Activated naive CD8-positive, alpha-beta T cell treated with anti-CD3 and anti-CD28 coated beads, Interleukin-2, amount 50 U/mL, for 24 hours (primary cell): ENCODE measurements around the gene GLS2.
"Not testable (repeated sequence)": the region's sequence is repeated elsewhere in the genome, so short reads cannot be mapped to it uniquely, and the experiment has no call there.

Source experiments
- ATAC-seq: fragments of 150-1000 bp; cut with Tn5 transposase; one replicate; pipeline ENCODE4 v1.10.0; 2021
- DNase-seq: peaks from one replicate; pipeline ENCODE4 v3.0.0; 2021
- H3K27ac Mint-ChIP-seq: one replicate; pipeline ENCODE4 v1.8.0; 2021; ENCODE audit warnings: mild to moderate bottlenecking, mixed read lengths
- H3K27me3 Mint-ChIP-seq: one replicate; pipeline ENCODE4 v1.8.0; 2021; ENCODE audit warnings: mixed read lengths
- H3K36me3 Mint-ChIP-seq: one replicate; pipeline ENCODE4 v1.8.0; 2021; ENCODE audit warnings: low read depth, mixed read lengths
- H3K4me1 Mint-ChIP-seq: one replicate; pipeline ENCODE4 v1.8.0; 2021; ENCODE audit warnings: mixed read lengths
- H3K4me3 Mint-ChIP-seq: one replicate; pipeline ENCODE4 v1.8.0; 2021; ENCODE audit warnings: mild to moderate bottlenecking, moderate library complexity, mixed read lengths
- H3K9me3 Mint-ChIP-seq: one replicate; pipeline ENCODE4 v1.8.0; 2021; ENCODE audit warnings: mixed read lengths

The GLS2 gene

DNA sequence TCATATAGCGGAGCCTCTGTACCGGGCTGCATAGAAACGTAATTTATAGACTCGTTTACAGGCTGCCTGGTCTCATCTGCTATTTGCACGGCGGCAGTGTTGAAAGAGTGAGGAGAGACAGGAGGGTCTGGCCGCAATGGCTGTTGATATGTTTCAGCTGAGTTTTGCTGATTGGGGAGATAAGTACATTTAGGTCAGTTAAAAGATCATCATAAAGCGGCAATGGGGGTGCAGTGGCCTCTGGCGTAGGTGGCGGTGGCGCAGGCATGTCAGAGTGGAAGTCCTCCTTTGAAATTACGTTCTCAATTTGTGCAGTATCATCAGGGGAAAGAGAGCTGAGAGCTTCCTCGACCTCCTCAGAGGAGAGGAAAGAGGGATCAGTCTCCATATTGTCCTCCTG lies 11.9 kb upstream of the GLS2 start:
- H3K9me3 Mint-ChIP-seq, H3K4me3 Mint-ChIP-seq, H3K36me3 Mint-ChIP-seq, H3K4me1 Mint-ChIP-seq, H3K27ac Mint-ChIP-seq, ATAC-seq, DNase-seq: not testable (repeated sequence)
- H3K27me3 Mint-ChIP-seq, result peaks cover 11% of the 10 kb centered on the region

DNA sequence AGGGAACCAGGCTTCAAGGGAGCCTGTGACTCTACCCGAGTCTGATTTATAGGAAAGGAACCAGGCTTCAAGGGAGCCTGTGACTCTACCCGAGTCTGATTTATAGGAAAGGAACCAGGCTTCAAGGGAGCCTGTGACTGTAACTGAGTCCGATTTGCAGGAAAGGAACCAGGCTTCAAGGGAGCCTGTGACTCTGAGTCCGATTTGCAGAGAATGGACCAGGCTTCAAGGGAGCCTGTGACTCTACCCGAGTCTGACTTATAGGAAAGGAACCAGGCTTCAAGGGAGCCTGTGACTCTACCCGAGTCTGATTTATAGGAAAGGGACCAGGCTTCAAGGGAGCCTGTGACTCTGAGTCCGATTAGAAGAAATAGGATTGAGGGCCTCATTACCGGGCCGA lies 11.5 kb upstream of the GLS2 start:
- not testable (repeated sequence) for ATAC-seq, H3K27ac Mint-ChIP-seq, H3K36me3 Mint-ChIP-seq, H3K4me1 Mint-ChIP-seq, H3K27me3 Mint-ChIP-seq, H3K4me3 Mint-ChIP-seq, DNase-seq, H3K9me3 Mint-ChIP-seq

DNA sequence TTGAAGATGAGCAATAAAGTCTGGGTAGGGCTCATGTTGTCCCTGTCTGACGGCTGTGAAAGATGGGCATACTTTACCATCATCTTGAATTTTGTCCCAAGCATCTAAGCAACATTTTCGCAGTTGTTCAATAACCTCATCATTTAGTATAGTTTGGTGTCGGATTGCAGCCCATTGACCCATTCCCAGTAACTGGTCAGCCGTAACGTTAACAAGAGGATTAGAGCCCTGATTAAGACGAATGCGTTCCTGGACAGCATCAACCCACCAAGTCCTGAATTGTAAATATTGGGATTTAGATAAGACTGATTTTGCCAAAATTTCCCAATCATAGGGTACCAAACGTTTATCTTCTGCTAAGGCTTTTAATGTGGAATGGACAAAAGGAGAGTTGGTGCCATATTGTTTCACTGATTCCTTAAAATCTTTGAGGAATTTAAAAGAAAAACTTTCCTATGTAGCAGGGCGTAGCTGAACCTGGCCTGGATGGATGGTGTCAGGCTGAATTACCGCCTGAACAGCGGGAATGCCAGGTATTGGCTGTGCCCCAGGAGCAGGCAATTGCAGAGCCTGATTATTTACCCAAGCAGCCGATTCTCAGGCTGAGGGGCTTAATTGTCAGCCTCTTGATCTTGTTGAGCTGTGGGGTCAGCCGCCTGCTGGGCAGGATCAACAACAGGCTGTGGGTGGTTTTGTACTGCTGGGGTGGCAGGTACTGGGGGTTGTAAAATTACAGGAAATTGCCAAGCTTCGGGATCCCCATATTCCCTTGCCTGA lies 10.4 kb upstream of the GLS2 start:
- ATAC-seq, H3K4me1 Mint-ChIP-seq, DNase-seq, H3K9me3 Mint-ChIP-seq, H3K4me3 Mint-ChIP-seq, H3K36me3 Mint-ChIP-seq, H3K27ac Mint-ChIP-seq: not testable (repeated sequence)
- peaks cover 12% of the 10 kb centered on the region for H3K27me3 Mint-ChIP-seq

DNA sequence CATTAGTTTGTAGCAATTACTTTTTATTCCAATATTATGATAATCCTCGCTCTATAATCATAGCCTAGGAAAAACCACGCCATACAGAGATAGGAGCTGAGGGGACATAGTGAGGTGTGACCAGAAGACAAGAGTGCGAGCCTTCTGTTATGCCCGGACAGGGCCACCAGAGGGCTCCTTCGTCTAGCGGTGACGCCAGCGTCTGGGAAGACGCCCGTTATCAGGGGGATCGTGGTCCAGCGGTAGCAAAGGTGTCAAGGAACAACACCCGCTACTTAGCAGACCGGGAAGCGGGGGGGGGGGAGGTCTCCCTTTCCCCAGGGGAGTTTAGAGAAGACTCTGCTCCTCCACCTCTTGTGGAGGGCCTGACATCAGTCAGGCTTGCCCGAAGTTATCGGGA lies 8.7 kb upstream of the GLS2 start:
- H3K27me3 Mint-ChIP-seq, result peaks cover 16% of the 10 kb centered on the region

DNA sequence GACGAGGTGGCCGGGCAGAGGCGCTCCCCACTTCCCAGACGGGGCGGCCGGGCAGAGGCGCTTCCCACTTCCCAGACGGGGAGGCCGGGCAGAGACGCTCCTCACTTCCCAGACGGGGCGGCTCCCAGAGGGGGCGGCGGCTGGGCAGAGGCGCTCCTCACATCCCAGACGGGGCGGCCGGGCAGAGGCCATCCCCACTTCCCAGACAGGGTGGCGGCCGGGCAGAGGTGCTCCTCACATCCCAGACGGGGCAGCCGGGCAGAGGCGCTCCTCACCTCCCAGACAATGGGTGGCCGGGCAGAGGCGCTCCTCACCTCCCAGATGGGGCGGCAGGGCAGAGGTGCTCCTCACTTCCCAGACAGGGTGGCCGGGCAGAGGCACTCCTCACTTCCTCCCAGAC lies 6.5 kb upstream of the GLS2 start:
- ATAC-seq, H3K27ac Mint-ChIP-seq, DNase-seq, H3K4me3 Mint-ChIP-seq, H3K36me3 Mint-ChIP-seq, H3K4me1 Mint-ChIP-seq, H3K9me3 Mint-ChIP-seq: not testable (repeated sequence)
- peaks cover 30% of the 10 kb centered on the region for H3K27me3 Mint-ChIP-seq

More for the DNA sequence above, 8.7 kb upstream of the GLS2 start:
- H3K27ac Mint-ChIP-seq, H3K4me3 Mint-ChIP-seq, H3K9me3 Mint-ChIP-seq, H3K4me1 Mint-ChIP-seq, H3K36me3 Mint-ChIP-seq, ATAC-seq: not testable (repeated sequence)
- peak; percentile 57 for DNase-seq

DNA sequence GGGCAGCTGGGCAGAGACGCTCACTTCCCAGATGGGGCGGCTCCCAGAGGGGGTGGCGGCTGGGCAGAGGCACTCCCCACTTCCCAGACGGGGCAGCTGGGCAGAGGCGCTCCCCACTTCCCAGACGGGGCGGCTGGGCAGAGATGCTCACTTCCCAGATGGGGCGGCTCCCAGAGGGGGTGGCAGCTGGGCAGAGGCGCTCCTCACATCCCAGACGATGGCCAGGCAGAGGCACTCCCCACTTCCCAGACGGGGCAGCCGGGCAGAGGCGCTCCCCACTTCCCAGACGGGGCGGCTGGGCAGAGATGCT lies 6.1 kb upstream of the GLS2 start:
- H3K4me1 Mint-ChIP-seq, H3K27ac Mint-ChIP-seq, H3K36me3 Mint-ChIP-seq, H3K4me3 Mint-ChIP-seq, DNase-seq, H3K9me3 Mint-ChIP-seq, ATAC-seq: not testable (repeated sequence)
- H3K27me3 Mint-ChIP-seq, result peaks cover 33% of the 10 kb centered on the region

DNA sequence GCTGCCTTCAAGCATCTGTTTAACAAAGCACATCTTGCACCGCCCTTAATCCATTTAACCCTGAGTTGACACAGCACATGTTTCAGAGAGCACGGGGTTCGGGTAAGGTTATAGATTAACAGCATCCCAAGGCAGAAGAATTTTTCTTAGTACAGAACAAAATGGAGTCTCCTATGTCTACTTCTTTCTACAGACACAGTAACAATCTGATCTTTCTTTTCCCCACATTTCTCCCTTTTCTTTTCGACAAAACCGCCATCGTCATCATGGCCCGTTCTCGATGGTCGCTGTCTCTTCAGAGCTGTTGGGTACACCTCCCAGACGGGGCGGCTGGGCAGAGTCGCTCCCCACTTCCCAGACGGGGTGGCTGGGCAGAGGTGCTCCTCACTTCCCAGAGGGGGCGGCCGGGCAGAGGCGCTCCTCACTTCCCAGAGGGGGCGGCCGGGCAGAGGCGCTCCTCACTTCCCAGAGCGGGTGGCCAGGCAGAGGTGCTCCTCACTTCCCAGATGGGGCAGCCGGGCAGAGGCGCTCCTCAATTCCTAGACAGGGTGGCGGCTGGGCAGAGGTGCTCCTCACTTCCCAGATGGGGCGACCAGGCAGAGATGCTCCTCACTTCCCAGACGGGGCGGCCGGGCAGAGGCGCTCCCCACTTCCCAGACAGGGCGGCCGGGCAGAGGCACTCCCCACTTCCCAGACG lies 5.6 kb upstream of the GLS2 start:
- peaks cover 38% of the 10 kb centered on the region for H3K27me3 Mint-ChIP-seq
- ATAC-seq, H3K36me3 Mint-ChIP-seq, H3K4me1 Mint-ChIP-seq, DNase-seq, H3K4me3 Mint-ChIP-seq, H3K9me3 Mint-ChIP-seq, H3K27ac Mint-ChIP-seq: not testable (repeated sequence)

DNA sequence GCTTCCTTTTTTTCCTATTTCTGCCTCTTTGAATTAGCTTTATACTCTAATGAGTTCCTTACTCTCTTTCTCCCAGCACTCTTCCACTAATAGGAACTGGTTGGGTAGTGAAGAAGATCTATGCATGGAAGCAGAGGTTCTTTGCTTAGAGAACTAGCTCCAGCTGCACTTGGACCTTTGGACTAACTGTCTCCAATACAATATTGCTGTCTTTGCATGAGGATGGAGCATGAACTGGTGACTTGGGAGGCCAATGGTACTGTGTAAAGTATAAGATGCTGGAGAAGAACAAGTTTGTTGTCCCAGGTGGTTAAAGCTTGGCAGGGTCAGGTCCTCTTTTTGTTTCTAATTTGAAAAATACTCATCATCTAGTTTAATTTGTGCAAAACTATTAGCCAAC lies 2.4 kb upstream of the GLS2 start:
- DNase-seq (no peak), ATAC-seq (no peak)
- Mint-ChIP-seq H3K36me3 (peaks cover 3% of the 10 kb centered on the region), H3K4me1 (peaks cover 18% of the 10 kb centered on the region), H3K9me3 (no peaks in the 10 kb centered on the region), H3K27ac (no peak overlapping the region), H3K4me3 (no peak overlapping the region), H3K27me3 (peaks cover 45% of the 10 kb centered on the region)

DNA sequence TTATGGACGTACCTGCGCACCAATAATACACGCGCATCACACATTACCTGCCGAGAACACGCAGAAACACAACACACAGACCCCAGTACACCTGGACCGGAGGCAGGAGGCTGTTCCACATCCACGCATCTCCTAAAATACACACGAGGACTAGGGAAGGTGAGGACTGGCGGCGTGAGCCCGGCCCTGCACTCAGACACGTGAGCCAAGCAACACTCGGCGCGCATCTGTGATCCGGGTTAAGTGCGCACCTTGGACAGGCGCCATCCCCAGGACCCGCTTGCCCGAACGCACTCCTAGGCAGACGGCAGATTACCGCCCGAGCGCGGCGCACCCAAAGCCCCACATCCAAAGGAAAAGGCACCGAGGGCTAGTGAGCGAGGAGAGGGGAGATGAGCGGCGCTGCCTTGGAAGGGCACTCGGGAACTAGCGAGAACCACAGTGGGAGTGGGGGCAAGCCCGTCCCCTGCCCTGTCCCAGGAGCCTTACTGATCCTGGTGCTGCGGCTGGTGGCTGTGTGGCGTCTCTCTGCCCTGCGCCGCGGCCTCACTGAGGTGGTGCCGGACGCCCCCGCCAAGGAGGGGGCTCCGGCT lies 417 bp downstream of the GLS2 start:
- peaks cover 3% of the 10 kb centered on the region for H3K36me3 Mint-ChIP-seq
- ATAC-seq, result peak; percentile 36
- H3K27me3 Mint-ChIP-seq, result peaks cover 40% of the 10 kb centered on the region

DNA sequence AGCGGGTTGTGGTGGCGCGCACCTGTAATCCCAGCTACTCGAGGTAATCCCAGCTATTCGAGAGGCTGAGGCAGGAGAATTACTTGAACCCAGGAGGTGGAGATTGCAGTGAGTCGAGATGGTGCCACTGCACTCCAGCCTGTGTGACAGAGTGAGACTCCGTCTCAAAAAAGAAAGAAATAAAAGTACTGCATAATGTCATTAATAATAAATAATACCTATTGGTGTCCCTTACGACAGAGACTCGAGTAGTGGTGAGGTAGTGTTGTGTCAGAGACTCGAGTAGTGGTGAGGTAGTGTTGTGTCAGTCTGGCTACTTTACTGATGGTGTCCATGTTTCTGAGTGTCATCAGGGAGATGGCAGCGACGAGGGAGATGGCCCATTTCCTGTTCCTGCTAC lies 1.3 kb downstream of the GLS2 start:
- Mint-ChIP-seq H3K4me3 (no peak overlapping the region), H3K4me1 (peaks cover 18% of the 10 kb centered on the region), H3K27me3 (peaks cover 37% of the 10 kb centered on the region), H3K36me3 (peaks cover 3% of the 10 kb centered on the region), H3K9me3 (no peaks in the 10 kb centered on the region), H3K27ac (no peak overlapping the region)
- no peak for DNase-seq
- ATAC-seq, result no peak

More for the DNA sequence above, 417 bp downstream of the GLS2 start:
- peak; percentile 33 for DNase-seq
- peak overlapping the region; percentile 78 for H3K4me3 Mint-ChIP-seq
- H3K27ac Mint-ChIP-seq, result peak overlapping the region; percentile 60
- H3K4me1 Mint-ChIP-seq, result peaks cover 18% of the 10 kb centered on the region
- no peaks in the 10 kb centered on the region for H3K9me3 Mint-ChIP-seq

DNA sequence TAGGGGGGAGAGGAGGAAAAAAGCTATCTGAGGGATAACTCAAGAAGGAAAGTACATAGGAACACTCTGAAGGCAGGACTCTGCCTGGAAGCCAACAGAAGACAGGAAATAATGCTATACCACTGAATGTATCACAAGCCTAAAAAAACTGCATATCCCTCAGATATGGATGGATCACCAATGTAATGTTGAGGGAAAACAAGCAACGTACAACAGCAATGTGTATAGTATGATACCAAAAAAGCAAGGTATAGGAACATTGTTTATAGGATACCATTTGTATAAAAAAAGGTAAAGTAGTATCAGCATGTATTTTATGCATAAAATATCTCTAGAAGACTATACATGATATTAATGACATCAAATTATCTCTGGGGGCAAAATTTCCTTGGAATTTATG lies 3.4 kb downstream of the GLS2 start:
- H3K9me3 Mint-ChIP-seq, result no peaks in the 10 kb centered on the region
- ATAC-seq, result no peak
- peaks cover 4% of the 10 kb centered on the region for H3K36me3 Mint-ChIP-seq
- H3K27me3 Mint-ChIP-seq, result peaks cover 20% of the 10 kb centered on the region
- no peak overlapping the region for H3K27ac Mint-ChIP-seq
- H3K4me1 Mint-ChIP-seq, result peaks cover 28% of the 10 kb centered on the region
- no peak for DNase-seq
- no peak overlapping the region for H3K4me3 Mint-ChIP-seq

DNA sequence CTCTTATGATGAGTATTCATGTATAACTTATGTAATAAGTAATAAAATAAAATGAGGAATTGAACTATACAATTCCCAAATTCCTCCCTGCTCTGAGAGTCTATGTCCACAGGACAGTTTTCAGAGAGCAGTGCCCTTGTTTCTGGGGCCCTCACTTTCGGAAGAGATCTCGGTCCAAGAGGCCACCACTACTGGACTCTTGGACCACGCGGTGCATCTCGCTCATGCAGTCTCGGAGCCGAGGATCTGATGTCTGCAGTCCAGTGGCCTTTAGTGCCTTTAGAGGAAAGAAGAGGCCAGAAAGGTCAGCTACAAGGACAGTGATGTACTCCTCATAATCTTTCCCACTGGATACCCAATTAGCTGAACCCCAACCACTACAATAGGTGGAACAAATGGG lies 8.3 kb downstream of the GLS2 start:
- H3K9me3 Mint-ChIP-seq, result no peaks in the 10 kb centered on the region
- peaks cover 5% of the 10 kb centered on the region for H3K36me3 Mint-ChIP-seq
- H3K27ac Mint-ChIP-seq, result no peak overlapping the region
- no peak for ATAC-seq
- no peak overlapping the region for H3K4me3 Mint-ChIP-seq
- no peaks in the 10 kb centered on the region for H3K27me3 Mint-ChIP-seq
- peaks cover 10% of the 10 kb centered on the region for H3K4me1 Mint-ChIP-seq
- no peak for DNase-seq

DNA sequence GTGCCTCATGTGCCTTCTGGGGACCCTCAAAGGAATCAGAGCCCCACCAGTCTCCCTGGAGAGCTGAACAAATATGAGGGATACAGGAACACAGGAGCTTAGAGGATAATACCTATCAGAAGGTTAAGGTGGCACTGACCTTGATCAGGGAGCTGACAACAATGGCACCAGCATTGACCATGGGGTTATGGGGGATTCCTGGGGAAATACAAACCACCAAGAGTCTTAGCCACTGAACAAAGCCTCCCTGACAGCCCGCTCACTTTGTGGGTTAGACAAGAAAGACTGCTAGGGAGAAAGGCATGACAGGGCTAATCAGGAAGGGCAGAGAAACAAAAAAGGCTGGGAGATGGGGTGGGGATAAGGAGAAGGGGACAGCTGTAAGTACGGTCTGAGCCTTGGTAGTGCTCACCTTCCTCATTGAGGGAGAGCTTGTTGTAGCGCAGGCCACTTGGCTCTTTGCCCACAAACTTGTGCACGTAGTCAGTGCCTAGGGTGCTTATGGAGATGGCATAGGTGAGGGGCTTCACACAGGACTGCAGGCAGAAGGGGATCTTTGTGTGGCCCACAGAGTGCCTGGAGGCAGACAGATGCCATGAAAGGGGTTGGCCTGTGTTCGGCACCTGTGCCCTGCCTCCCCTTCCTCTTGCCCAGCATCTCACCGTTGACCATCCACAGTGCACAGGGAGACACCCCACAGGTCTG lies 10.3 kb downstream of the GLS2 start:
- H3K4me3 Mint-ChIP-seq, result no peak overlapping the region
- H3K4me1 Mint-ChIP-seq, result peaks cover 11% of the 10 kb centered on the region
- H3K36me3 Mint-ChIP-seq, result peaks cover 16% of the 10 kb centered on the region
- ATAC-seq (no peak), DNase-seq (no peak)
- H3K27ac Mint-ChIP-seq, result no peak overlapping the region
- H3K27me3 Mint-ChIP-seq, result no peaks in the 10 kb centered on the region
- H3K9me3 Mint-ChIP-seq, result no peaks in the 10 kb centered on the region

DNA sequence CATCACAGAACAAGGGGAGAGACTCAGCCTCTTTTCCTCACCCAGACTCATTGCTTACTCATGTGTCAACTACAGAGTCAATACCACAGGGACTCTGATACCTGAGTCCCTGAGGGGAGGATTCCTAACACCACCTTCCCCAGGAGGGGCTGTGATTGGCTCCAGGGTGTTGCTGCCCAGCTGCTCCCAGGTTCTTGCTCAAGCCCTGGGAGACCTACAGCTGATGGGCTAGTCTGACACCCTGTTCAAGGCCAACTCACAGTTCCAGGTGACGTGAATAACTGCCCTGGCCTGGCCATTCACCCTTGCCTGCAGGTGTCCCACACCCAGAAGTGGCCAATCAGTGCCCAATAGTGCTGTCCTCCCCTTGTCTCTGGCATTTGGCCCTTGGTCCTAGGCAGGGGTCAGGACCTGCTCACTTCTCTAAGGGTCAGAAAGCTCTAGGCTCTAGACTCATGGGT lies 11.0 kb downstream of the GLS2 start:
- H3K27ac Mint-ChIP-seq, result no peak overlapping the region

More for the DNA sequence above, 11.0 kb downstream of the GLS2 start:
- peaks cover 13% of the 10 kb centered on the region for H3K4me1 Mint-ChIP-seq
- ATAC-seq, result no peak
- no peak overlapping the region for H3K4me3 Mint-ChIP-seq
- H3K36me3 Mint-ChIP-seq, result peaks cover 19% of the 10 kb centered on the region
- no peaks in the 10 kb centered on the region for H3K9me3 Mint-ChIP-seq
- DNase-seq, result no peak
- no peaks in the 10 kb centered on the region for H3K27me3 Mint-ChIP-seq
